HG02870 (cell line): ENCODE results near the gene HAUS8.

Source experiments
- ATAC-seq: cut with Tn5 transposase; IDR thresholded peaks from one replicate; pipeline ENCODE4 v1.9.1; 2021; ENCODE audit warnings: mild to moderate bottlenecking, moderate library complexity; ENCODE audit not compliant: unreplicated experiment

HAUS8 gene

GRCh38 chr19:17001603-17002183 is 73.6 kb downstream of the HAUS8 start:
- no peak for ATAC-seq
